H1 (cell line): Measurements from ENCODE around the gene DERL3. TPM values are rescaled to one million over a fixed set of nuclear protein-coding genes. Genes with fewer than 3 reads are reported as not detected.

Experiments used
- ATF2 ChIP-seq: IDR thresholded peaks from 2 replicates; pipeline ENCODE4 v1.6.1; 2012; ENCODE audit warnings: low read length, inconsistent platforms
- BRCA1 ChIP-seq: IDR thresholded peaks from 2 replicates; pipeline ENCODE4 v1.6.1; 2012; ENCODE audit warnings: low read depth, low read length, improper control_type of control experiment
- NRF1 ChIP-seq: IDR thresholded peaks from 2 replicates; pipeline ENCODE4 v1.6.1; 2011; ENCODE audit warnings: mild to moderate bottlenecking, low read depth, low read length, improper control_type of control experiment
- TBP ChIP-seq: IDR thresholded peaks from 2 replicates; pipeline ENCODE4 v1.6.1; 2011; ENCODE audit warnings: low read depth, low read length, improper control_type of control experiment
- polyA plus RNA-seq, 7 experiments: library from polyadenylated mRNA; depleted of rRNA in 3 of 7; stranded (reverse) in 5 of 7; unstranded in 2 of 7; fragments of >200 nt in 5 of 7; fragments of 200-250 nt in 2 of 7; gene quantifications; 1 replicate in 5 of 7; 2 replicates in 1 of 7; 4 replicates in 1 of 7; pipeline versions ENCODE4 v1.2.1 to v1.2.3, GENCODE V29; 2011 to 2013; ENCODE audit warnings: missing spikeins in 2 of 7, mixed read lengths in 2 of 7
- total RNA-seq: library from RNA; stranded (reverse); fragmentation: NEBNext Ultra II Directional; extraction: Animal tissue kit (Norgen Biotek cat#: 25700); gene quantifications from 2 replicates; pipeline ENCODE4 v1.2.1, GENCODE V29; 2021

Gene DERL3
- total and polyA plus RNA-seq, 2 of the 8 experiments (the other 6 are each of a cell fraction or from before 2014, with no cell fraction given): 8.7 to 19.5 TPM

GRCh38 chr22:23849009-23850006 is 10.5 kb upstream of the DERL3 start (continued):
- no peak for TF ChIP-seq ATF2
- TF ChIP-seq NRF1: no peak
- TF ChIP-seq TBP: 0 out of 2 replicates have a peak, but pooled peaks have one; percentile 28
- 0 out of 2 replicates have a peak, but pooled peaks have one; percentile 23 for TF ChIP-seq BRCA1
